Measurements from ENCODE around the gene ETV6. TPM values are rescaled to one million over a fixed set of nuclear protein-coding genes. Genes with fewer than 3 reads are reported as not detected.

ETV6 gene
- total RNA-seq, 1 experiment from 2014 or later, result 17.2 TPM

- DNase-seq (ENCODE audit: low read depth, low spot score) (no peak), ATAC-seq (no peak)
- H3K4me1 ChIP-seq (ENCODE audit: control insufficient read depth, insufficient read depth, low read length), result no peaks in the 10 kb centered on the region
- TF ChIP-seq TCF7L2 (IDR thresholded peaks at IDR 0.05; ENCODE audit: low read depth, low read length) (no peak), POLR2AphosphoS5 (IDR thresholded peaks at IDR 0.05; ENCODE audit: low read depth, low read length) (no peak), REST (IDR thresholded peaks at IDR 0.05; ENCODE audit: insufficient read depth in 1 of 2, low read depth in 2 of 2, low read length in 1 of 2) (no peak), SIN3A (IDR thresholded peaks at IDR 0.05; ENCODE audit: borderline replicate concordance, insufficient read depth, low read depth, low read length) (no peak), CTCF (IDR thresholded peaks at IDR 0.05) (no peak)
- no peak overlapping the region for H3K27ac ChIP-seq (ENCODE audit: low read length)
- no peaks in the 10 kb centered on the region for H3K27me3 ChIP-seq (ENCODE audit: control insufficient read depth, insufficient read depth, low read length)
- no TSS peak for BruUV-seq (replicated peaks)
- no peak overlapping the region for H3K4me3 ChIP-seq (ENCODE audit: low read depth in 2 of 2, low read length in 2 of 2)
- in situ Hi-C loops (cut with HindIII; ENCODE audit: low pct_unique_long_range_greater_than_20kb, low sequenced_read_pairs) (no loop called here), intact Hi-C loops (cut with micrococcal nuclease; ENCODE audit: unreplicated experiment) (no loop called here)
- H3K9me3 ChIP-seq (ENCODE audit: control insufficient read depth, insufficient read depth, low read depth, low read length), result no peaks in the 10 kb centered on the region
- POLR2A ChIA-PET, result no interaction called here
- no peaks in the 10 kb centered on the region for H3K36me3 ChIP-seq (ENCODE audit: control insufficient read depth, insufficient read depth, low read length)
- CTCF ChIA-PET, result no interaction called here
These were observed 90.6 kb downstream of the ETV6 start for GRCh38 chr12:11739980-11740577.

- CTCF ChIA-PET, result no interaction called here
- Histone ChIP-seq H3K4me3 (ENCODE audit: low read depth in 2 of 2, low read length in 2 of 2) (no peak overlapping the region), H3K9me3 (ENCODE audit: control insufficient read depth, insufficient read depth, low read depth, low read length) (no peaks in the 10 kb centered on the region), H3K36me3 (ENCODE audit: control insufficient read depth, insufficient read depth, low read length) (no peaks in the 10 kb centered on the region), H3K27me3 (ENCODE audit: control insufficient read depth, insufficient read depth, low read length) (no peaks in the 10 kb centered on the region), H3K27ac (ENCODE audit: low read length) (no peak overlapping the region), H3K4me1 (ENCODE audit: control insufficient read depth, insufficient read depth, low read length) (peaks cover 9% of the 10 kb centered on the region)
- no TSS peak for BruUV-seq (replicated peaks)
- intact Hi-C loops (cut with micrococcal nuclease; ENCODE audit: unreplicated experiment) (no loop called here), in situ Hi-C loops (cut with HindIII; ENCODE audit: low pct_unique_long_range_greater_than_20kb, low sequenced_read_pairs) (no loop called here)
- ATAC-seq (no peak), DNase-seq (ENCODE audit: low read depth, low spot score) (no peak)
- TF ChIP-seq POLR2AphosphoS5 (IDR thresholded peaks at IDR 0.05; ENCODE audit: low read depth, low read length), result no peak
- no peak for TF ChIP-seq REST (IDR thresholded peaks at IDR 0.05; ENCODE audit: insufficient read depth in 1 of 2, low read depth in 2 of 2, low read length in 1 of 2)
- TF ChIP-seq TCF7L2 (IDR thresholded peaks at IDR 0.05; ENCODE audit: low read depth, low read length), result no peak
- TF ChIP-seq SIN3A (IDR thresholded peaks at IDR 0.05; ENCODE audit: borderline replicate concordance, insufficient read depth, low read depth, low read length), result no peak
- no peak for TF ChIP-seq CTCF (IDR thresholded peaks at IDR 0.05)
- POLR2A ChIA-PET, result no interaction called here
These were observed 92.1 kb downstream of the ETV6 start for GRCh38 chr12:11741434-11742092.

Data from Panc1 (cell line).